Parathyroid adenoma (tissue), 2 donors: Measurements from ENCODE around the gene IL27RA.
A peak's percentile ranks its signal among the peaks of the same experiment; 100 is the strongest.

Experiments
- H2AFZ ChIP-seq: fragments of 300-600 bp; sonication (generic); one replicate; pipeline ENCODE4 v1.7.0; 2017; ENCODE audit warnings: antibody characterized with exemption, mild to moderate bottlenecking
- H3K27ac ChIP-seq: fragments of 300-600 bp; sonication (generic); one replicate; pipeline ENCODE4 v1.7.0; 2017
- H3K27me3 ChIP-seq: fragments of 300-600 bp; sonication (generic); one replicate; pipeline ENCODE4 v1.7.0; 2017; ENCODE audit warnings: low read length; ENCODE audit not compliant: control insufficient read depth, insufficient read depth
- H3K36me3 ChIP-seq: fragments of 300-600 bp; sonication (generic); one replicate; pipeline ENCODE4 v1.7.0; 2017; ENCODE audit warnings: low read length; ENCODE audit not compliant: control insufficient read depth, insufficient read depth
- H3K4me1 ChIP-seq: fragments of 300-600 bp; sonication (generic); one replicate; pipeline ENCODE4 v1.7.0; 2017; ENCODE audit warnings: control low read depth
- H3K4me2 ChIP-seq: fragments of 300-600 bp; sonication (generic); one replicate; pipeline ENCODE4 v1.7.0; 2017; ENCODE audit warnings: low read length
- H3K4me3 ChIP-seq: fragments of 300-600 bp; sonication (generic); one replicate; pipeline ENCODE4 v1.7.0; 2017; ENCODE audit warnings: low read depth, low read length
- H3K79me2 ChIP-seq: fragments of 300-600 bp; sonication (generic); one replicate; pipeline ENCODE4 v1.7.0; 2017; ENCODE audit warnings: control low read depth
- H3K9ac ChIP-seq: fragments of 300-600 bp; sonication (generic); one replicate; pipeline ENCODE4 v1.7.0; 2017; ENCODE audit warnings: mild to moderate bottlenecking
- H3K9me3 ChIP-seq: fragments of 300-600 bp; sonication (generic); one replicate; pipeline ENCODE4 v1.7.0; 2017; ENCODE audit warnings: low read length; ENCODE audit not compliant: control insufficient read depth
- TF ChIP-seq, protein P1 (sequence below): fragments of 300-600 bp; sonication (generic); IDR thresholded peaks from one replicate; pipeline ENCODE4 v1.7.0; 2017; ENCODE audit warnings: antibody characterized with exemption, mild to moderate bottlenecking
- donor health status: primary hyperparathyroidism.

Gene IL27RA

DNA sequence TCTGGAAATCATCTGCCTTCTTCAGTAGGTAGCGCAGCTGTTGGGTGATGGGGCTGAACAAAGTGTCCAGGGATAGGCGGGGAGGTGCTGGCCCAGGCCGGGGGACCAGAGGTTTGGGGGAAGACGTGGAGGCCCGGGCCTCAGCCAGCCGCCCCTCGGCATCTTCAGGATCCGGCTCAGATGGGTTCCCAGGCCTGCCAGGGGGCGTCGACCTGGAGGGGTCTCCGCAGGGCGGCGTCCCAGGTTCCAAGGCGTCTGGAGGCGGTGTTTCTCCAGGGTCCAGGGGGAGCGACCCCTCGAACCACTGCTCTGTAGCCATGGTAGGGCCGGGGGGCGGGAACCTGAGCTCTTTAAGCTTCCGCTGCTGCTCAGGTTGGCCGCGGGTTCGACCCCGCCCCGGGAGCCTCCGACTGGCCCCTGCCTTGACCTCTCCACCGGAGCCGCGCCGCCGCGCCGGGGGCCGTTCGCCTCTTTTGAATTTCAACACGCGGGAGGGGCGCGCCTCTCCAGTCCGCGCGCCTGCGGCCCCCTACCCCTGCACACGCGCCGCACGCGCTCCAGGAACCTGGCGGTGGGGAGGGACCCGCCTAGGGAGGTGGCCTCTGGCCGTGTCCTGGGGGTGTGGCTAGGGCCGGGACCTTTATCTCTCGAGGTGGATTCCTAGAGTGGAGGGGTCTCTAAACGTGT lies 53.9 kb downstream of the IL27RA start, which contains the start of gene C19orf67:
TSS of gene C19orf67 (minus strand) at position 475 of the 687 bp plus-strand sequence. CDS start at position 319, 156 bp downstream.
- TF ChIP-seq, protein P1, sequence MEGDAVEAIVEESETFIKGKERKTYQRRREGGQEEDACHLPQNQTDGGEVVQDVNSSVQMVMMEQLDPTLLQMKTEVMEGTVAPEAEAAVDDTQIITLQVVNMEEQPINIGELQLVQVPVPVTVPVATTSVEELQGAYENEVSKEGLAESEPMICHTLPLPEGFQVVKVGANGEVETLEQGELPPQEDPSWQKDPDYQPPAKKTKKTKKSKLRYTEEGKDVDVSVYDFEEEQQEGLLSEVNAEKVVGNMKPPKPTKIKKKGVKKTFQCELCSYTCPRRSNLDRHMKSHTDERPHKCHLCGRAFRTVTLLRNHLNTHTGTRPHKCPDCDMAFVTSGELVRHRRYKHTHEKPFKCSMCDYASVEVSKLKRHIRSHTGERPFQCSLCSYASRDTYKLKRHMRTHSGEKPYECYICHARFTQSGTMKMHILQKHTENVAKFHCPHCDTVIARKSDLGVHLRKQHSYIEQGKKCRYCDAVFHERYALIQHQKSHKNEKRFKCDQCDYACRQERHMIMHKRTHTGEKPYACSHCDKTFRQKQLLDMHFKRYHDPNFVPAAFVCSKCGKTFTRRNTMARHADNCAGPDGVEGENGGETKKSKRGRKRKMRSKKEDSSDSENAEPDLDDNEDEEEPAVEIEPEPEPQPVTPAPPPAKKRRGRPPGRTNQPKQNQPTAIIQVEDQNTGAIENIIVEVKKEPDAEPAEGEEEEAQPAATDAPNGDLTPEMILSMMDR: no peak
- no peak within 1 kb of the TSS for H3K4me3 ChIP-seq
- H3K27ac ChIP-seq: no peak within 1 kb of the TSS

DNA sequence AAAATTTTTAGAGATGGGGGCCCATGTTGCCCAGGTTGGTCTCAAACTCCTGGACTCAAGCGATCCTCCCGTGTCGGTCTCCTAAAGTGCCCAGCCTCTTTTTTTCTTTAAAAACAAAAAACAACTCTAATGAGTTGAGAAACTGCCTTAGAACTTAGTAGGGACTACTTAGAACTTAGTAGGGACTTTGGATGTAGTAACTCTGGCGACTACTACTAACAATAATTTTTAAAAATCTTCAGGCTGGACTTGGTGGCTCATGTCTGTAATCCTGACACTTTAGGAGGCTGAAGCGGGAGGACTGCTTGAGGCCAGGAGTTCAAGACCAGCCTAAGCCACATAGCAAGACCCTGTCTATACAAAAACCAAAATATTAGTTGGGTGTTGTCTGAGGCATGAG lies 54.5 kb downstream of the IL27RA start:
- no peak overlapping the region for H3K27ac ChIP-seq
- no peaks in the 10 kb centered on the region for H3K27me3 ChIP-seq

More for the DNA sequence above, 53.9 kb downstream of the IL27RA start, which contains the start of gene C19orf67:
- Histone ChIP-seq H2AFZ (no peak within 1 kb of the TSS), H3K36me3 (no peaks in the 10 kb centered on the region), H3K9me3 (no peaks in the 10 kb centered on the region), H3K4me2 (no peak within 1 kb of the TSS), H3K79me2 (peaks cover 2% of the 10 kb centered on the region), H3K9ac (no peak within 1 kb of the TSS), H3K27me3 (no peaks in the 10 kb centered on the region), H3K4me1 (peaks cover 2% of the 10 kb centered on the region)

DNA sequence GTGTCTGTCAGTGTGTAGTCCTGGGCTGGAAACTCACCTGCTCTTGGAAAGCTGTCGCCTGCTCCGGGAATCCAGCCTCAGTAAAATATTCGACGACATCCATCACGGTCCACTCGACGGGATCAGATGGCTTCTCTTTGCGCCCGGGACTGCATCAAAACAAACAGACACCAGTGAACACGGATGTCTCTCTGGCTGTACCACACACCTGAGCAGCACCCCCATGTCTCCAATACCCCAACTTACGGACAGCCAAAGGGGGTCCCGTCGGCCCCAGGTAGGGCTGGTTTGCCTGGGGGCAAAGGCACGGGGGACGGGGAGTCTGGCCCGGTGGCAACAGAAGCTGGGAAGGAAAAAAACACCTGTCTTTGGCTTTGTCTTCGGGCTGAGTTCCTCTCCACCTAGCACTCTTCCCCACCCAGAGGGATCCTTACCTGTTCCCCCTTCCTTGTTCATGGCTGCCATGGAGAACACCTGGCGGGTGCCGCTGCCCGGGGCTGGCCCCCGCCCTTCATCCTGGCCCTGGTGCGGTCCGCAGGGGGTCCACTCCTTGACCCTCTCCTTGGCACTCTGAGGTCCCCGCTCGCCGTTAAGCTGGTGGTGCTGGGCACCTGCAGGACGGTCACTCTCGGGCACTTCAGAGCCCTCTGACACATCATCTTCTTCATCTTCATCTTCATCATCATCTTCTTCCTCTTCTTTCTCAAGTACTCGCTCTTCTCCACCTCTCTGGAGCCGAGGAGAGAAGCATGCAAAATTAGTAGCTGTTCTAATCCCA lies 57.3 kb downstream of the IL27RA start:
- Histone ChIP-seq H3K27me3 (no peaks in the 10 kb centered on the region), H3K4me1 (peaks cover 5% of the 10 kb centered on the region), H3K4me3 (no peak overlapping the region), H3K27ac (no peak overlapping the region), H3K4me2 (no peak overlapping the region), H3K9ac (no peak overlapping the region), H2AFZ (no peak overlapping the region), H3K36me3 (no peaks in the 10 kb centered on the region), H3K79me2 (no peaks in the 10 kb centered on the region), H3K9me3 (no peaks in the 10 kb centered on the region)
- TF ChIP-seq, protein P1: no peak

More for the DNA sequence above, 54.5 kb downstream of the IL27RA start:
- H3K4me2 ChIP-seq: no peak overlapping the region
- no peaks in the 10 kb centered on the region for H3K4me1 ChIP-seq
- TF ChIP-seq, protein P1: no peak
- no peak overlapping the region for H2AFZ ChIP-seq
- no peaks in the 10 kb centered on the region for H3K79me2 ChIP-seq
- no peak overlapping the region for H3K4me3 ChIP-seq
- H3K9me3 ChIP-seq: no peaks in the 10 kb centered on the region
- no peak overlapping the region for H3K9ac ChIP-seq
- H3K36me3 ChIP-seq: no peaks in the 10 kb centered on the region

DNA sequence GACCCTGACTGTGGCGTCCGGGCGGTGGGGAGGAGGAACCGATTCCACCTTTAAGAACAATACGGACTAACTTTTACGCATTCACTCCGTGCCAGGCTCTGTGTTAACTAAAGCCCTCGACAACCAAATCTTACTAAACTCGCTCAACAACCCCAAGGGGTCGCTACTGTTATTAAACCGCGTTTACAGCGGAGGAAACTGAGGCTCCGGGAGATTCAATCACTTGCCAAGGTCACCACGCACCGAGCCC lies 57.8 kb downstream of the IL27RA start:
- no peaks in the 10 kb centered on the region for H3K9me3 ChIP-seq
- no peak overlapping the region for H3K27ac ChIP-seq
- H3K27me3 ChIP-seq: no peaks in the 10 kb centered on the region
- H3K36me3 ChIP-seq: no peaks in the 10 kb centered on the region
- peaks cover 5% of the 10 kb centered on the region for H3K4me1 ChIP-seq
- H3K4me2 ChIP-seq: peak overlapping the region; percentile 66
- peak overlapping the region; percentile 38 for H3K4me3 ChIP-seq
- H3K79me2 ChIP-seq: no peaks in the 10 kb centered on the region
- H3K9ac ChIP-seq: no peak overlapping the region
- no peak overlapping the region for H2AFZ ChIP-seq
- TF ChIP-seq, protein P1: no peak
